Endometrial microvascular endothelial cells (primary cell): ENCODE data around the gene AGAP1. TPM values are rescaled to one million over a fixed set of nuclear protein-coding genes. Genes with fewer than 3 reads are reported as not detected.

Experiments used
- in situ Hi-C: cut with HindIII; loops from 2 replicates; pipeline ENCODE4 v1.10.0; 2017; ENCODE audit warnings: low sequenced_read_pairs, low pct_unique_long_range_greater_than_20kb; ENCODE audit errors: inconsistent ontology term
- total RNA-seq: library from RNA; depleted of rRNA; stranded (reverse); fragments of >200 nt; gene quantifications from one replicate; pipeline ENCODE4 v1.2.3, GENCODE V29; 2015; ENCODE audit errors: inconsistent ontology term

AGAP1 gene
- total RNA-seq, 1 donor from 2014 or later = 19.4 TPM

GRCh38 chr2:235541838-235542549, 48.2 kb downstream of the AGAP1 start:
- in situ Hi-C loops = no loop called here

- in situ Hi-C loops = no loop called here
These were observed 48.9 kb downstream of the AGAP1 start for GRCh38 chr2:235542733-235543127.

- in situ Hi-C loops = no loop called here
These were observed 49.4 kb downstream of the AGAP1 start for GRCh38 chr2:235543128-235543750.

- in situ Hi-C loops = no loop called here
These were observed 50.2 kb downstream of the AGAP1 start for GRCh38 chr2:235543851-235544688.

- in situ Hi-C loops = no loop called here
These were observed 50.8 kb downstream of the AGAP1 start for GRCh38 chr2:235544689-235544969.

- in situ Hi-C loops = no loop called here
These were observed 51.7 kb downstream of the AGAP1 start for GRCh38 chr2:235545339-235546150.

- in situ Hi-C loops = no loop called here
These were observed 52.2 kb downstream of the AGAP1 start for GRCh38 chr2:235546151-235546435.

GRCh38 chr2:235546436-235546835, 52.6 kb downstream of the AGAP1 start:
- in situ Hi-C loops = no loop called here

- in situ Hi-C loops = no loop called here
These were observed 56.0 kb downstream of the AGAP1 start for GRCh38 chr2:235549735-235550377.

- in situ Hi-C loops = no loop called here
These were observed 56.5 kb downstream of the AGAP1 start for GRCh38 chr2:235550378-235550760.

GRCh38 chr2:235550946-235551345, 57.1 kb downstream of the AGAP1 start:
- in situ Hi-C loops = no loop called here

GRCh38 chr2:235551965-235552364, 58.1 kb downstream of the AGAP1 start:
- in situ Hi-C loops = no loop called here

- in situ Hi-C loops = no loop called here
These were observed 58.8 kb downstream of the AGAP1 start for GRCh38 chr2:235552671-235553070.

GRCh38 chr2:235553291-235553690, 59.4 kb downstream of the AGAP1 start:
- in situ Hi-C loops = no loop called here

- in situ Hi-C loops = no loop called here
These were observed 59.9 kb downstream of the AGAP1 start for GRCh38 chr2:235553696-235554100.

GRCh38 chr2:235554385-235554784, 60.5 kb downstream of the AGAP1 start:
- in situ Hi-C loops = no loop called here

- in situ Hi-C loops = no loop called here
These were observed 61.1 kb downstream of the AGAP1 start for GRCh38 chr2:235554936-235555335.

- in situ Hi-C loops = no loop called here
These were observed 61.5 kb downstream of the AGAP1 start for GRCh38 chr2:235555371-235555770.

- in situ Hi-C loops = no loop called here
These were observed 62.2 kb downstream of the AGAP1 start for GRCh38 chr2:235556086-235556485.
